HepG2 (cell line): ENCODE data around the gene ATP11A.
"Not testable (repeated sequence)": the region's sequence is repeated elsewhere in the genome, so short reads cannot be mapped to it uniquely, and the experiment has no call there.

Experiments used
- HDAC2 ChIP-seq: sonication (generic); formaldehyde crosslinking; IDR thresholded peaks from 2 replicates; pipeline ENCODE4 v1.4.0; 2020; ENCODE audit warnings: missing genetic modification reagents
- ZBTB7A ChIP-seq: sonication (generic); formaldehyde crosslinking; IDR thresholded peaks from 2 replicates; pipeline ENCODE4 v1.8.0; 2022; ENCODE audit warnings: mild to moderate bottlenecking, missing genetic modification reagents
- ZNF124 ChIP-seq: sonication (generic); formaldehyde crosslinking; IDR thresholded peaks from 2 replicates; pipeline ENCODE4 v1.4.0; 2020; ENCODE audit warnings: missing genetic modification reagents
- ZNF329 ChIP-seq: sonication (generic); formaldehyde crosslinking; IDR thresholded peaks from 2 replicates; pipeline ENCODE4 v1.9.0; 2021; ENCODE audit warnings: low read depth, mild to moderate bottlenecking, missing genetic modification reagents
- ZNF33B ChIP-seq: sonication (generic); formaldehyde crosslinking; IDR thresholded peaks from 2 replicates; pipeline ENCODE4 v1.5.1; 2020; ENCODE audit warnings: mild to moderate bottlenecking, missing genetic modification reagents
- TF ChIP-seq, protein P1 (sequence below): sonication (generic); formaldehyde crosslinking; conservative IDR thresholded peaks from 2 replicates; pipeline ENCODE4 v1.5.0; 2020; ENCODE audit warnings: missing genetic modification reagents
- TF ChIP-seq, protein P2 (sequence below): IDR thresholded peaks from 2 replicates; pipeline ENCODE4 v1.6.1; 2016; ENCODE audit warnings: mild to moderate bottlenecking
- TF ChIP-seq, protein P3 (sequence below): sonication (generic); formaldehyde crosslinking; IDR thresholded peaks from 2 replicates; pipeline ENCODE4 v1.4.0; 2020; ENCODE audit warnings: missing genetic modification reagents

DNA sequence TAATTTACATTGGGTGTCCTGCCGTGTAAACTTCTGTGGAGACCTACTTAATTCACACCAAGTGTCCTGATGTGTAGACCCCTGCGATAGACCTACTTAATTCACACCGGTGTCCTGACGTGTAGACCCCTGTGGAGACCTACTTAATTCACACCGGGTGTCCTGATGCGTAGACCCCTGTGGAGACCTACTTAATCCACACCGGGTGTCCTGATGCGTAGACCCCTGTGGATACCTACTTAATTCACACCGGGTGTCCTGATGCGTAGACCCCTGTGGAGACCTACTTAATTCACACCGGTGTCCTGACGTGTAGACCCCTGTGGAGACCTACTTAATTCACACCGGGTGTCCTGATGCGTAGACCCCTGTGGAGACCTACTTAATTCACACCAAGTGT lies 97.0 kb downstream of the ATP11A start:
- TF ChIP-seq, protein P1, sequence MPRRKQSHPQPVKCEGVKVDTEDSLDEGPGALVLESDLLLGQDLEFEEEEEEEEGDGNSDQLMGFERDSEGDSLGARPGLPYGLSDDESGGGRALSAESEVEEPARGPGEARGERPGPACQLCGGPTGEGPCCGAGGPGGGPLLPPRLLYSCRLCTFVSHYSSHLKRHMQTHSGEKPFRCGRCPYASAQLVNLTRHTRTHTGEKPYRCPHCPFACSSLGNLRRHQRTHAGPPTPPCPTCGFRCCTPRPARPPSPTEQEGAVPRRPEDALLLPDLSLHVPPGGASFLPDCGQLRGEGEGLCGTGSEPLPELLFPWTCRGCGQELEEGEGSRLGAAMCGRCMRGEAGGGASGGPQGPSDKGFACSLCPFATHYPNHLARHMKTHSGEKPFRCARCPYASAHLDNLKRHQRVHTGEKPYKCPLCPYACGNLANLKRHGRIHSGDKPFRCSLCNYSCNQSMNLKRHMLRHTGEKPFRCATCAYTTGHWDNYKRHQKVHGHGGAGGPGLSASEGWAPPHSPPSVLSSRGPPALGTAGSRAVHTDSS = not testable (repeated sequence)
- TF ChIP-seq, protein P2, sequence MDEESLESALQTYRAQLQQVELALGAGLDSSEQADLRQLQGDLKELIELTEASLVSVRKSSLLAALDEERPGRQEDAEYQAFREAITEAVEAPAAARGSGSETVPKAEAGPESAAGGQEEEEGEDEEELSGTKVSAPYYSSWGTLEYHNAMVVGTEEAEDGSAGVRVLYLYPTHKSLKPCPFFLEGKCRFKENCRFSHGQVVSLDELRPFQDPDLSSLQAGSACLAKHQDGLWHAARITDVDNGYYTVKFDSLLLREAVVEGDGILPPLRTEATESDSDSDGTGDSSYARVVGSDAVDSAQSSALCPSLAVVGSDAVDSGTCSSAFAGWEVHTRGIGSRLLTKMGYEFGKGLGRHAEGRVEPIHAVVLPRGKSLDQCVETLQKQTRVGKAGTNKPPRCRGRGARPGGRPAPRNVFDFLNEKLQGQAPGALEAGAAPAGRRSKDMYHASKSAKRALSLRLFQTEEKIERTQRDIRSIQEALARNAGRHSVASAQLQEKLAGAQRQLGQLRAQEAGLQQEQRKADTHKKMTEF (CRISPR knock-in tag) = not testable (repeated sequence)
- TF ChIP-seq HDAC2 (CRISPR knock-in tag); ZBTB7A (CRISPR knock-in tag); ZNF33B; ZNF329 (CRISPR knock-in tag); ZNF124 (CRISPR knock-in tag): not testable (repeated sequence)
- TF ChIP-seq, protein P3, sequence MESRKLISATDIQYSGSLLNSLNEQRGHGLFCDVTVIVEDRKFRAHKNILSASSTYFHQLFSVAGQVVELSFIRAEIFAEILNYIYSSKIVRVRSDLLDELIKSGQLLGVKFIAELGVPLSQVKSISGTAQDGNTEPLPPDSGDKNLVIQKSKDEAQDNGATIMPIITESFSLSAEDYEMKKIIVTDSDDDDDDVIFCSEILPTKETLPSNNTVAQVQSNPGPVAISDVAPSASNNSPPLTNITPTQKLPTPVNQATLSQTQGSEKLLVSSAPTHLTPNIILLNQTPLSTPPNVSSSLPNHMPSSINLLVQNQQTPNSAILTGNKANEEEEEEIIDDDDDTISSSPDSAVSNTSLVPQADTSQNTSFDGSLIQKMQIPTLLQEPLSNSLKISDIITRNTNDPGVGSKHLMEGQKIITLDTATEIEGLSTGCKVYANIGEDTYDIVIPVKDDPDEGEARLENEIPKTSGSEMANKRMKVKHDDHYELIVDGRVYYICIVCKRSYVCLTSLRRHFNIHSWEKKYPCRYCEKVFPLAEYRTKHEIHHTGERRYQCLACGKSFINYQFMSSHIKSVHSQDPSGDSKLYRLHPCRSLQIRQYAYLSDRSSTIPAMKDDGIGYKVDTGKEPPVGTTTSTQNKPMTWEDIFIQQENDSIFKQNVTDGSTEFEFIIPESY = not testable (repeated sequence)
